ENCODE measurements around the gene XXYLT1. TPM values are rescaled to one million over a fixed set of nuclear protein-coding genes. Genes with fewer than 3 reads are reported as not detected.

The XXYLT1 gene
- total RNA-seq, 1 donor = 32.8 TPM

GRCh38 chr3:195173657-195174056 lies 97.3 kb downstream of the XXYLT1 start:
- no peak for DNase-seq (ENCODE audit: low read depth)
- no peak overlapping the region for H3K4me3 ChIP-seq (ENCODE audit: low read depth, low read length)
- TF ChIP-seq, protein P1, sequence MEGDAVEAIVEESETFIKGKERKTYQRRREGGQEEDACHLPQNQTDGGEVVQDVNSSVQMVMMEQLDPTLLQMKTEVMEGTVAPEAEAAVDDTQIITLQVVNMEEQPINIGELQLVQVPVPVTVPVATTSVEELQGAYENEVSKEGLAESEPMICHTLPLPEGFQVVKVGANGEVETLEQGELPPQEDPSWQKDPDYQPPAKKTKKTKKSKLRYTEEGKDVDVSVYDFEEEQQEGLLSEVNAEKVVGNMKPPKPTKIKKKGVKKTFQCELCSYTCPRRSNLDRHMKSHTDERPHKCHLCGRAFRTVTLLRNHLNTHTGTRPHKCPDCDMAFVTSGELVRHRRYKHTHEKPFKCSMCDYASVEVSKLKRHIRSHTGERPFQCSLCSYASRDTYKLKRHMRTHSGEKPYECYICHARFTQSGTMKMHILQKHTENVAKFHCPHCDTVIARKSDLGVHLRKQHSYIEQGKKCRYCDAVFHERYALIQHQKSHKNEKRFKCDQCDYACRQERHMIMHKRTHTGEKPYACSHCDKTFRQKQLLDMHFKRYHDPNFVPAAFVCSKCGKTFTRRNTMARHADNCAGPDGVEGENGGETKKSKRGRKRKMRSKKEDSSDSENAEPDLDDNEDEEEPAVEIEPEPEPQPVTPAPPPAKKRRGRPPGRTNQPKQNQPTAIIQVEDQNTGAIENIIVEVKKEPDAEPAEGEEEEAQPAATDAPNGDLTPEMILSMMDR (IDR thresholded peaks at IDR 0.05; ENCODE audit: insufficient read depth, low read depth, low read length) = no peak

GRCh38 chr3:195172896-195173295 lies 98.1 kb downstream of the XXYLT1 start:
- H3K4me3 ChIP-seq (ENCODE audit: low read depth, low read length) = no peak overlapping the region
- no peak for DNase-seq (ENCODE audit: low read depth)
- TF ChIP-seq, protein P1 (IDR thresholded peaks at IDR 0.05; ENCODE audit: insufficient read depth, low read depth, low read length) = no peak

- H3K4me3 ChIP-seq (ENCODE audit: low read depth, low read length) = no peak overlapping the region
- TF ChIP-seq, protein P1 (IDR thresholded peaks at IDR 0.05; ENCODE audit: insufficient read depth, low read depth, low read length) = no peak
- no peak for DNase-seq (ENCODE audit: low read depth)
These were observed 98.8 kb downstream of the XXYLT1 start for GRCh38 chr3:195172039-195172684.

DNA sequence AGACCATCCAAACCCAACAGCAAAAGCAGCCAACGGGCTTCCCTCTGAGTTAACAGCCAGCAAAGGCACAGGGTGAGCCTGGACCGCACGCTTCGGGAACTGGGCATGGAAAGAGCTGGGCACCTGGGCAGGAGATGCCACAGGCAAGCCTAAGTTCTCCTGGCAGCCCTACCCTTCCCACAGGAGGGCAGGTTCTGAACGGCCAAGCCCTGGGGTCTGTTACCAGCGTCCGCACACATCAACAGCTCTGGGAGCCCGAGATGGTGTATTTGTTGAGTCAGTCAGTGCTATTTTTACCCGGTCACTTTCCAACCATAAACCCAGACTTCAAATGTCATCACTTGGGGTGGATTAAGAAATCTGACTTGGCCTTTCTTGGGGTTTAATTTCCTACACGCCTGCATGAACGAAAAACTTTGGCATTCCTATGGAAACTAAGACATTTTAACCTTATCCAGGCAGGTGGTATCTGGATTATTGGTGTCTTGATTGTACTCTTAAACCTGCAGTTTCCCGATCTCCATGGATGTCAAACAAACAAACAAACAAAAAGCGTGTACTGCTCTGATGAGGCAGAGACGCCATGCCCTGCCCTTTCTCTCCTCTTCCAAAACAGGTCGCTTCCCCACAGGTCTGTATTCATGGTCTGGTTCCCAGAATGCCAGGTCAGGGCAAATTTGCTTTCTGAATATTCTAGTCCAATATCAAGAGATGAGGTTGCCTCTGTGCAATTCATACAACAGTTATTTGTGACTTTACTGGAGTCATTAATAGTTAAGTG lies 99.7 kb downstream of the XXYLT1 start:
- no peak overlapping the region for H3K4me3 ChIP-seq (ENCODE audit: low read depth, low read length)
- no peak for DNase-seq (ENCODE audit: low read depth)
- TF ChIP-seq, protein P1 (IDR thresholded peaks at IDR 0.05; ENCODE audit: insufficient read depth, low read depth, low read length) = no peak

DNA sequence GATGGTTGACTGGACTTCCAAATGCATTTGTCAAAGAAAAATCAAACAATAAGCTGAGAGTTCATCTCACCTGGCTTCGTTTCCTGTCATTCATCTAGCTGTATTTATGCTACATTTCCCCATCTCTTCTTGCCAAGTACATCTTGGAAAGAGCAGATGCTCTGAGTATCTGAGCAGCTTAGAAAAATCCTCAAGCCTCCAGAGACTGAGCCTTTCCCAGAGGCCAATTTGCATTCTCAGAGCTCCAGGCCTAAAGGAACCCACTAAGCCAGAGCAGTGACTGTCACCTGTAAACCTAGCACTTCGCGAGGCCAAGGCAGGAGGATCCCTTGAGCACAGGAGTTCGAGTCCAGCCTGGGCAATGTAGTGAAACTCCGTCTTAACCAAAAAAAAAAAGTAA lies 100.5 kb downstream of the XXYLT1 start:
- H3K4me3 ChIP-seq (ENCODE audit: low read depth, low read length) = no peak overlapping the region
- TF ChIP-seq, protein P1 (IDR thresholded peaks at IDR 0.05; ENCODE audit: insufficient read depth, low read depth, low read length) = no peak
- DNase-seq (ENCODE audit: low read depth) = no peak

DNA sequence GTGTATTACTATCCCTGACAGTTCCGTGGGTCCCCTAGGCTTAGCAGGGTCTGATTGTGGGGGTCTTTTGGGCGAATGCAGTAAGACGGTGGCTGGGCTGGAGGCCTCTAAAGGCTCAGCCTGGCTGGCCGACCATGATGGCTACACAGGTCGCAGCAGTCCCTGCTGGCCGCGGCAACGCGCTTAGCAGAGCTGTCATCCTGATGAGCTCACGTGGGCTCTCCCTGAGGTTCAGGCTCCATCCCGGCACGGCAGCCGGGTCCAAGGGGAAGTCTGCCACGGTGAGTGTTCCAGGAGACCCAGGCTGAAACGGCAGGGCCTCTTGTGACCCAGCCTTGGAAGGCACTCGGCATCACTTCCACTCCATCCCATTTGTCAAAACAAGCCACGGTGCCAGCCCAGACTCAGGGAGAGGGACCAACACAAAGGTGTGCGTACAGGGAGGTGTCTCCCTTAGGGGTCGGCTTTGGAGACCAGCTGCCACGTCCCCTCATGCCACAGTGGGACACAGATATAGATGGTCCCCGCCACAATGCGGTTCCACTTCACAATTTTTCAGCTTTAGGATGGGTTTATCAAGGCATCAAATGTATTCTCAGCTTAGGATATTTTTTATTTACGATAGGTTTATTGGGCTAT lies 101.8 kb downstream of the XXYLT1 start:
- no peak overlapping the region for H3K4me3 ChIP-seq (ENCODE audit: low read depth, low read length)
- no peak for DNase-seq (ENCODE audit: low read depth)
- TF ChIP-seq, protein P1 (IDR thresholded peaks at IDR 0.05; ENCODE audit: insufficient read depth, low read depth, low read length) = no peak

Data from fibroblast of villous mesenchyme (primary cell).